ENCODE measurements around the gene CACNB4. TPM values are rescaled to one million over a fixed set of nuclear protein-coding genes. Genes with fewer than 3 reads are reported as not detected.

Gene CACNB4
- total and polyA plus RNA-seq, 2 of the 4 experiments (the other 2 are of a cell fraction) = 0.12 to 0.36 TPM

GRCh38 chr2:151902829-151903228 lies 196.0 kb downstream of the CACNB4 start:
- no peak overlapping the region for H3K18ac ChIP-seq (ENCODE audit: low read depth, low read length)
- no peak overlapping the region for H3K4me3 ChIP-seq (ENCODE audit: insufficient read depth, low read depth, low read length)
- no peak overlapping the region for H3K14ac ChIP-seq (replicated peaks; ENCODE audit: low read depth, low read length)
- no peaks in the 10 kb centered on the region for H3K4me1 ChIP-seq (ENCODE audit: control insufficient read depth, insufficient read depth, low read length)
- H3K4me2 ChIP-seq (ENCODE audit: low read depth, low read length) = no peak overlapping the region
- DNase-seq (no peak), ATAC-seq (ENCODE audit: low read depth) (no peak)
- whole genome bisulfite sequencing, 2 experiments (ENCODE audit: extremely low coverage in 2 of 2, insufficient read length in 1 of 2) = no CpG with 5 or more reads among the region's 3 CpGs
- H3K4ac ChIP-seq (ENCODE audit: low read depth, low read length) = no peak overlapping the region
- H3K79me1 ChIP-seq (ENCODE audit: low read depth in 1 of 2, low read length in 2 of 2) = no peaks in the 10 kb centered on the region
- H2BK120ac ChIP-seq (ENCODE audit: low read depth, low read length) = no peak overlapping the region
- dilution Hi-C loops (cut with HindIII; ENCODE audit: low sequenced_read_pairs, unreplicated experiment) = no loop called here
- H3K27me3 ChIP-seq (ENCODE audit: control insufficient read depth, insufficient read depth, low read length) = no peaks in the 10 kb centered on the region
- H3K23ac ChIP-seq (ENCODE audit: low read depth, low read length) = no peak overlapping the region
- no TSS peak for BruUV-seq (replicated peaks)
- H4K8ac ChIP-seq (ENCODE audit: low read depth in 2 of 2, low read length in 2 of 2) = no peak overlapping the region
- H2AFZ ChIP-seq (replicated peaks; ENCODE audit: low read length, poor library complexity) = no peak overlapping the region
- no peak overlapping the region for H2AK5ac ChIP-seq (ENCODE audit: low read depth, low read length)
- no peaks in the 10 kb centered on the region for H4K20me1 ChIP-seq (ENCODE audit: insufficient read depth, low read length)
- no peak overlapping the region for H2AK9ac ChIP-seq (replicated peaks; ENCODE audit: low read depth, low read length, poor library complexity)
- no peak overlapping the region for H2BK15ac ChIP-seq (ENCODE audit: low read depth, low read length)
- no peak for TF ChIP-seq RAD21 (IDR thresholded peaks at IDR 0.05; ENCODE audit: low read length)
- no peak for TF ChIP-seq CTCF (conservative IDR thresholded peaks at IDR 0.05; ENCODE audit: low read depth, low read length)
- no peak for TF ChIP-seq POLR2A (IDR thresholded peaks at IDR 0.05; ENCODE audit: low read depth, low read length)
- no peak for TF ChIP-seq CHD1 (IDR thresholded peaks at IDR 0.05; ENCODE audit: low read depth, low read length)
- no peak for TF ChIP-seq BHLHE40 (IDR thresholded peaks at IDR 0.05; ENCODE audit: low read depth, low read length)
- no peak for TF ChIP-seq MAZ (IDR thresholded peaks at IDR 0.05; ENCODE audit: borderline replicate concordance, low read depth, low read length)
- ChIA-PET CTCF (no interaction called here), POLR2A (ENCODE audit: unreplicated experiment) (no interaction called here)
- H2BK5ac ChIP-seq (ENCODE audit: low read depth, low read length, poor library complexity, severe bottlenecking) = no peak overlapping the region
- H3K9ac ChIP-seq (ENCODE audit: low read depth, low read length) = no peak overlapping the region
- no peak overlapping the region for H2BK20ac ChIP-seq (ENCODE audit: low read depth, low read length)
- H4K91ac ChIP-seq (ENCODE audit: insufficient read depth, low read depth, low read length) = no peak overlapping the region
- H4K5ac ChIP-seq (ENCODE audit: low read depth, low read length) = no peak overlapping the region
- no peaks in the 10 kb centered on the region for H3K9me1 ChIP-seq (ENCODE audit: insufficient read depth, low read length)
- H3K36me3 ChIP-seq (ENCODE audit: control insufficient read depth, insufficient read depth, low read length) = no peaks in the 10 kb centered on the region
- H3K9me3 ChIP-seq (ENCODE audit: control insufficient read depth, insufficient read depth, low read length) = no peaks in the 10 kb centered on the region
- intact Hi-C loops (cut with micrococcal nuclease) = no loop called here
- H3K56ac ChIP-seq (ENCODE audit: extremely low read depth, insufficient read depth, low read length) = no peak overlapping the region
- no peak overlapping the region for H3K27ac ChIP-seq (ENCODE audit: insufficient read depth, low read length)
- in situ Hi-C loops (cut with MboI; ENCODE audit: low sequenced_read_pairs) = no loop called here
